NCI-H146 (cell line): Measurements from ENCODE around the gene UBE2G2.

Experiments used
- DNase-seq: peaks from one replicate; lab custom pipeline; 2025; lab: John Stamatoyannopoulos, UW

The UBE2G2 gene

DNA sequence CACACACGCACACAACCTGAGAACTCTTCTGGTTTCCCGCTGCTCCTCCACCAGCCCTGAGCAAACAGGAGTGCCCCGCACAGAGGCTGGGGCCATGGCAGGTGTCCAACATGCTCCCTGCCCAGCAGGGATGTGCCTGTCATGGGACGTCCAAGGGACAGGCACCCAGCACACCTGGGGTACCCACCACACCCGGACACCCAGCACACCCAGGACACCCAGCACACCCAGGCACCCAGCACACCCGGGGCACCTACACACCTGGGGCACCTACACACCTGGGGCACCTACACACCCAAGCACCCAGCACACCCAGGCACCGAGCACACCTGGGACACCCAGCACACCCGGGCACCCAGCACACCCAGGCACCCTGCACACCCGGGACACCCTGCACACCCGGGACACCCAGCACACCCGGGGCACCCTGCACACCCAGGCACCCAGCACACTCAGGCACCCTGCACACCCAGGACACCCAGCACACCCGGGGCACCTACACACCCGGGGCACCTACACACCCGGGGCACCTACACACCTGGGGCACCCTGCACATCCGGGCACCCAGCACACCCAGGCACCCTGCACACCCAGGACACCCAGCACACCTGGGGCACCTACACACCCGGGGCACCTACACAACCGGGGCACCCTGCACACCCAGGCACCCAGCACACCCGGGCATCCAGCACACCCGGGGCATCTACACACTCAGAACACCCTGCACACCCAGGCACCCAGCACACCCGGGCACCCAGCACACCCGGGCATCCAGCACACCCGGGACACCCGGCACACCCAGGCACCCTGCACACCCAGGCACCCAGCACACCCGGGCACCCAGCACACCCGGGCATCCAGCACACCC is 37.9 kb downstream of the UBE2G2 start:
- DNase-seq = no peak

DNA sequence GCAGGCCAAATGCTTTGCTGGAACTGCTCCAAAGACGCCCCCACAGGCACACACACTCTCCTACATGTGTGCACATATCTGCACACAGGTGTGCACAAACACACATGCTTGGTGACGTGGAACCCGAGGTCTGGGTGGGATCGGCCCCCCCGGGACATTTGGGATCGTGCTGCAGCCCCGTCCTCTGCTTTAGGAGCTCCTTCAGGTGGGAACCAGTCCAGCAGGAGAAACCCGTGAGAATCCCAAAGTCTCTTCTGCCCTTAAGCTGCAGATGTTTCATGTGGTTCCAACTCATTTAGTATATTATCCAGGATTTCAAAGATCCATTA is 38.6 kb downstream of the UBE2G2 start:
- no peak for DNase-seq

DNA sequence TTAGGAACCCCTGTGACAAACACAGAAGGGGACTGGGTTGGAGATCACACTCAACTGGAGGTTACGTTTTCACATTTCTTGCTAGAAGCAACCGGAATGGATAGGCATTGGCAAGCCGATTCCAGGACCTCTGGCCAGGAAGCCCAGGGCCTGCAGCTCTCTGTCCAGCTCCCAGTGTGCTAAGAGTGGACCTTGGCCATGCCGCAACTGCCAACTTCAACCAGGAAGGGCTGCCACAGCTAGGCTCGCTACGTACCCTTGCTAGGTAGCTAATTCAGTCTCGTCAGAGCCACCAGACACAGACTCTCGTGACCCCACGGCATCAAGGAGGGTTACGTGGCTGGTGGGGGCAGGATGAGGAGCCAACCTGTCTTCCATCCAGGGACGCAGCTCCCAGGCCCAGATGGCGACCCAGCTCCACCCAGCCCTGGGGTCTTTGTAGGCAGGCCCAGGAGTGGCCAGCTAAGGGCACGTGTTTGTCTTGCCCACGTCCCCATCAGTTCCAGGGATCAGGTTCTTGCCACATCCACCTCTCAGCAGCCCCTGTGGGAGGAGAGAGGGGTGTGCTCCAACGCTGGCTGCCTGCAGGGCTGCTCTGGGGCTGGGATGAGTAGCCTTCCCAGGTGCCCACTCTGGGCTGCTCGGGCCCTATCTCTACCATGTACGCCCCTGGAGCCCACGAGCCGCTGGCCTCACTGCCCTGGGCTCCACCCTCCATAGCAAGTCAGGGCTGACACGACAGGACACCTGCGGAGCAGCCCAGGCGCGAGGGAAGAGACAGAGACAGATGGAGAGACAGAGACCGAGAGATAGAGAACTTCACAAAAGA is 39.2 kb downstream of the UBE2G2 start:
- DNase-seq = no peak

DNA sequence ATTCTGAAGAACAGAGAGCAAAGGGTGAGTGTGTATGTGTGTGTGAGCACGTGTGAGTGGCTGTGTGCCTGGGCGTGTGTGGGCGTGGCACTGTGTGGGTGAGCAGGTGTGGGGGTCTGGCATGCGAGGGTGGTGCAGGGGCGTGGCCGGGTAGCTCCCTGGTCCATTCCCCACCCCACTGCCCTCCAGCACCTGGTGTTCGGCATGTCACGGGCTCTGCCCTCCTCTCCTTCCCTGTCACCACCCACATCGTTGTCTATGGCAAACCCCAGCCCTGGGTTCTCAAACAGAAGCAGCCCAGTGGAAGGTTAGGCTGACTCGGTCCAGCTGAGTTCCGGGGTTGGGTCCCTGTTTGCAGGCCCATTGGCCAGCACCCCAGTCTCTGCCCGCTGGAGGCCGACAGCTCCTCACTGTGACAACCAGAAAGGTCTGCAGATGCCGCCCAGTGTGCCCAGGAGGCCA is 39.8 kb downstream of the UBE2G2 start:
- no peak for DNase-seq

DNA sequence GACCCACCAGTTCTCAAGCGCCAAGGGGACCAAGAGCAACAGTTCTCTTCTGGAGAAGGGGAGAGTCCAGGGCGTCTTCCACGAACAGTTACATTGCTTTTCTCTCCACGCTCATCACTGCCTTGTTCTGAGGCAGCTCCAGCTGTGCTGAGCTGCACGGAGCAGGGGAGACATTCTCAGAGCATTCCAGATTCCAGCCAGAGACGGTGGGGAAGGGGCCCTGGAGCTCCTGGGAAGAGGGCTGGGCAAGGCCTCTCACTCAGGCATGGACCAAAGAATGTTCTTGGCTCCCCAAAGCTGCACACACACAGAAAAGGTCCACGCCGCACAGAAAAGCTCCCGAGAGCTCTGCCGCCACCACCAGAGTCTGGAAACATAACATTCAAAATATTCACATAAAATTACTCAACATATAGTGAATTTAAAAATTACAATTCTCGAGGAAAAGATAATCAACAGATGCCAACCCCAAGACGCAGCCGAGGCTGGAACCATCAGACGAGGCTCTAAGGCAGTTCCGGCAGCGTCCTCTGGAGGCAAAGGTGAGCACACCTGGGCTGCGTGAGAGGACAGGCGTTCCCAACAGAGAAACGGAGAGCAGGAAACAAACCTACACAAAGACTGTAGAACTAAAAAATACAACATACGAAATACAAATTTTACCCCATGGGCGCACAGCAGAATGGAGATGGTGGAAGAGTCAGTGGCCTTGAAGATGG is 40.5 kb downstream of the UBE2G2 start:
- DNase-seq = peak; percentile 29

DNA sequence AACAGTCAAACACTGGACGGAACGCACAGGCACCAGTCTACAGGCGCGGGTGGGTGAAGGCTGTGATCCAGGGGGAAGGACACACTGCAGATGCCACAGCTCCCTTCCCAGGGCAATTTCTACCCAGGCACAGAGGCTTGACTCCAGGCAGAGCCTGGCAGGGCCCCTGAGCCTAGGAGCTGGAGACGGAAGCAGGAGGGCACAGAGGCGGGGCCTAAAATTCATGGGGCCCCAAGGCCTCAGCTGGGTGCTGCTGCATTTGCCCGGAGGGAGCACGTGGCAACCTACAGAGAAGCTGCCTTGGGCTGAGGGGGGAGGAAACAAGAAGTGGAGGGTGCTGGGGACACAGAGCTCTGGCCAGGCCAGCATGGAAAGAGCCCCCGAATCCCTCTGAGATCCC is 41.2 kb downstream of the UBE2G2 start:
- DNase-seq = no peak

DNA sequence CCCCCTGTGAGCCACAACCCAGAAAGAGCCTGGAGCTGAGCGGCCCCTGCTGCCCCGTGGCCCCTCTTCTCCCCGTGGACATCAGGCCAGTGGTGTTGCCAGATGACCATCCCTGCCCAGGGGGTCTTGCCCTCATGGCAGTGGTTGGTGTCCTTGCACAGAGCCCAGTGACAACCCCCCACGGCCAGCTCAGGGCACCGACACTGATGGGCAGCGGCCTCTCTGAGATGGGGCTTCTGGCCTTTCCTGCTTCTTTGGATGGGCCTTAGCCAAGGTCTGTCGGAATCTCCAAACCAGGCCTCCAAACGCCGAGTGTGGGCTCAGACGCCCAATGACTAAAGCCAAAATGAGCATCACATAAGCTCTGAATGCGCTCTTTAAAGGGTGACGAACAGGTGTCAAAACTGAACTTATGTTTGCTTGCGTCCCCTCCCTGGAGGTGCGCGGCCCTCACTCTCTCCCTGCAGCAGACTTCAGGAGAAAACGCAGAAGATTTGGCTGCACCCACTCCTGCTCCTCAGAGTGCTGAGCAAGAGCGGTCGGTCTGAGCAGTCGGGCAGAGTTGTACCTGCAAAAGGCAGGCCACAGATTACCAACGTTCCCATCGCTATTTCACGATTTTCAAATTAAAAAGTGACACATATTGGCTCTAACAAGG is 41.9 kb downstream of the UBE2G2 start:
- DNase-seq = no peak

DNA sequence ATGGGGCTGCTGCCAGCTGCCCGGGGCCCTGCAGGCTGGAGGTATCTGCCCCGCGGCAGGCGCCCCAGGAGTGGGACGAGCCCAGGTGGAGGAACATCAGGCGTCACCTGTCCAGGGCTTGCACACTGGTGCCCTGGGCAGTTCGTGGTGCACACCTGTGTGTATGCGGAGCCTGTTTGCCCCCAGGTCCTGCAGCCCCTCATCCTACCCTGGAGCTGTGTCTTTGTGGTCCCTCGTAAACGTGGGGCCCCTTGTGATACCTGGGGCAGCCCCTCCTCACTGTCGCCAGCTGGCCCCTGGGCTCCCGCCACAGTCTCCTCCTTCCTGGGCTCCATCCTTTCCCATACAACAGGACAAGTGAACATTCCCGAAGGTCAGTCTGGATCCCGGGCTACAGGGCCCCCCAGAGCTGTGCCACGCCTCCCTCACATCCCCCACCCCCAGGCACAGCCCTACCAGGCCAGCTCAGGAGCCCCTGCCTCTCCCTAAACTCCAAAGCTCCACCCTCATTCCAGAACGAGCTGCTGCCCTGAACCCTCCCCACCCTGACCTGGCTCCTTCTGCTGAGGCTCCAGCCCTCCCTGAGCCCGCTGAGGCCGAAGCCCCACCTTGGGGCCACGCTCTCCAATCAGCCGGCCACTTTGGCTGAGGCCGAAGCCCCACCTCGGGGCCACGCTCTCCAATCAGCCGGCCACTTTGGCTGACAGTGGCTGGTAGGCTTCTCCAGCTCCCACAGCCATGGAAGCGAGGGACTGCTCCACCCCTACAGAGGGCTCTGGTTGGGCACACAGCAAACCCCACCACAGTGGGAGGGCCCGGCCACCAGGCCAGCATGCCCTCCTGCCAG is 42.6 kb downstream of the UBE2G2 start:
- no peak for DNase-seq

DNA sequence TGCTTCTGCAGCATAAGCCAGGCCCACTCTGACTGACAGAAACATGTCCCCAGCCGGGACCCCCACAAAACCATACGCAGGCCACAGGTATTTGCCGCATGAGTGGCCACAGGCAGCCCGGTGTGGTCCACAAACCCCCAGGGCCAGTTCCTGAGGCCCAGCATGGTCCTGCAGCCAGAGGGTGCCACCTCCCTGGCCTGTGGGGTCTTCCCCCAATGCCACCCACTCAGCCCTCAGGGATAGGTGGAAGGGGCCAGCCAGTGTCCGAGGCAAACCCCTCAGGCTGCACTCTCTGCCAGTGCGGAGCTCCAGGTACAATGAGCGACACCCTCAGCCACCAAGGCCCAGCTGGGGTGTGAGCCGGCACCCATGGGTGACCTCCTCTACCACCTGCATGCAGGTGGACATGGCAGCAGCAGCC is 43.5 kb downstream of the UBE2G2 start:
- no peak for DNase-seq

DNA sequence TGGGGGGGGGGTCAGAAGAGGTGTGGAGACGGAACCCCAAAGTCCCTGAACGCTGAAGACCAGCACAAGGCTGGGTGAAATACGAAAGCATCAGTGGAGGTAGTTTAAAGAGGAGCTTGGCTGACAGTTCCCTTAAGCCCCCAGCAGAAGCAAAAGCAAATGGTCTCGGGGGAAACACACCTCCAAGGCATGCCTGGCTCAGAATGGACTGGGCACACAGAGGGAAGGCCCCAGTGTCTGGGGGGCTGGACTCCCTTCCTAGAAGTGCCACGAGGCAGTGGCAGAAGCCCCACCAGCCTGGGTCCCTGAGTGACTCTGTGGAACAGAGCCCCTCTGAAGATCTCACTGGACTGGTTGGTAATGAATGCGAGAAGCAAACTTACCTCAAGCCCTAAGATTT is 43.9 kb downstream of the UBE2G2 start:
- DNase-seq = no peak

DNA sequence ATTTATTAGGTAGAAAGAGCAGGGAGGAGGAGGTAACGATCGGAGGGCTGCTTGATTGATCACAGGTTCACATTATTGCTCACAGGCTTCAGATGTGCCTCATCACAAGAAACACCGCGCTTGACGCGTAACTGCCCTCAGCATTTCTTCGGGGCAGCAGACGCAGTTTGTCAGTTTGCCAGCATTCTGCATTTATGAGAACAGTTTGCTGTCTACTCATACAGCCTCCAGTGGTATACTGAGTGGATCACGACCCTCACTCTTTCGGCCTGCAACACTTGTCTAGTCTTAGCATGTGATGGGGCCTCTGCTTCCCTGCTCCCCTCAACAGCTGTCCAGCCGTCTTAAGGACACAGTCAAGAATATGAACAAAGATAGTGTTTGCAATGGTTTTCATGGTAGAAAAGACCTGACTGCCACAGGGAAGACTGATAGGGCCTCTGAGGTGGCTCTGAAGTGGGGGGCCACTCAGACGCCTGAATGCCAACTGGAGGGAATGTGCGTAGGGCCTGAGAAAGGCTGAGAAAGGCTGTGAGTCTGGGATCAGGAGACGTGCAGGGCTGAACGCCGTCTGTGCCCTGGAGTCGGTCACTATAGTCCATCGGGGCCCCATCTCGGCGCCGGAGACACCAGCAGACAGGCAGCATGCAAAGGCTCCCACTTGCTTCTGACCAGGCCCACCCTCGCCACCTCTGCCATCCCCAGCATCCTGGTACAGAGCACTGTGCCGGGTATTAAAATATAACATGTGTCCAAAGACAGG is 45.0 kb downstream of the UBE2G2 start:
- no peak for DNase-seq

DNA sequence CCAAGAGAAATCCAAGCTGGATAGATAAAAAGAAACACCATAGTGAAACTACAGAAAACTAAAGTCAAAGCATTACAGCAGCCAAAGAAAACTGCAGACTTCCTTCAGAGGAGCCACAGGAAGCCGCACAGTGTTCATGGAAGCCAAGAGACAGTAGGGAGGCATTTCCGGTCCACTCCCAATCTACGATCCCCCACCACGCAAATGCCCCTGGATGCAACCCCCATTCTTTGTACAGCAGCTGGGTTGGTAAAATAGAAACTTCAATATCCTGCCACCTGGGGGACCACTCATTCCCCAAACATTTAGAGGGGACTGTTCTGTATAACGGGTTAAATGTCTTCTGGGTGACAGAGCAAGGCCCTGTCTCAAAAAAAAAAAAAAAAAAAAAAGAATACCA is 46.4 kb downstream of the UBE2G2 start:
- DNase-seq = no peak

DNA sequence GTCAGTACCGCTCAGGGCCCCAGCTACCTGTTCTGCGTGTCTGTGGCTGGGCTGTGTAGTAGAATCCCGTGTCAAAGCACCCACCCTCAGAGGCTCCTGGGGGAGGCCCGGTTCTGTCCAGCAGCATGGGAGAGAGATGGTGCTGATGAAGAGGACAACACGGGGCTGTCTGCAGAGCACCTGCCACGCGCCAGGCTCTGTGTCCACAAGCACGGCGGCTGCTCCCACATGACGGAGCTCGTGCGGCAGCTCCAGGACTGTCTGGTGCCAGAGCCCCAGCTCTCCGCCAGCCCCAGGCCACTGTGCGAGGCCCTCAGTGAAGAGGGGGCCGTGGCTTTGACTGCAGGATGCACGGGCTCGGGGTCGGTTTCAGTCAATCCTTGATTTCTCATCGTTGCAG is 48.3 kb downstream of the UBE2G2 start:
- no peak for DNase-seq

DNA sequence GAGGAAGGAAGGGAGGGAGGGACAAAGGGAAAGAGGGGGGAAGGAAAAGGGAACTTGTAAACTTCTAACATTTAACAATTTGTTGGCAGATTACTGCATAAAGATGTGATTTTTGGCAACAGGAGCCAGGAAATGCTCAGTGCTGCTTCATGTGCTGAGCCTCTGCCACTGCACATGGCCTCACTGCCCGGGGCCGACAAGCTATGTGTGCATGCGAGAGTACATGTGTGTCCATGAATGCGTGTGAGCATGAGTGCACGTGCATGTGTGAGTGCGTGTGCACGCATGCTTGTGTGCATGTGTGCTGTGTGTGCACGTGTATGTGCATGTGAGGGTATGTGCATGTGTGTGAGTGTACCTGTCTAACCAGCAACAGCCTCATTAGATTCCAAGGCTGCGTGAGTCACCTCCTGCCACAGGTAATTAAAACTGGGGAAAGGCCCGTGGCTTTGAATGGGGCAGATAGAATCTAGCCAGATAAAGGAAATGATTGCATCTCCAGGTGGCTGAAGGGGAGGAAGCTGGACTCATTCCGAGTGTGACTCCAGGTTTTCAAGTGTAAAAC is 48.9 kb downstream of the UBE2G2 start:
- DNase-seq = peak; percentile 67

DNA sequence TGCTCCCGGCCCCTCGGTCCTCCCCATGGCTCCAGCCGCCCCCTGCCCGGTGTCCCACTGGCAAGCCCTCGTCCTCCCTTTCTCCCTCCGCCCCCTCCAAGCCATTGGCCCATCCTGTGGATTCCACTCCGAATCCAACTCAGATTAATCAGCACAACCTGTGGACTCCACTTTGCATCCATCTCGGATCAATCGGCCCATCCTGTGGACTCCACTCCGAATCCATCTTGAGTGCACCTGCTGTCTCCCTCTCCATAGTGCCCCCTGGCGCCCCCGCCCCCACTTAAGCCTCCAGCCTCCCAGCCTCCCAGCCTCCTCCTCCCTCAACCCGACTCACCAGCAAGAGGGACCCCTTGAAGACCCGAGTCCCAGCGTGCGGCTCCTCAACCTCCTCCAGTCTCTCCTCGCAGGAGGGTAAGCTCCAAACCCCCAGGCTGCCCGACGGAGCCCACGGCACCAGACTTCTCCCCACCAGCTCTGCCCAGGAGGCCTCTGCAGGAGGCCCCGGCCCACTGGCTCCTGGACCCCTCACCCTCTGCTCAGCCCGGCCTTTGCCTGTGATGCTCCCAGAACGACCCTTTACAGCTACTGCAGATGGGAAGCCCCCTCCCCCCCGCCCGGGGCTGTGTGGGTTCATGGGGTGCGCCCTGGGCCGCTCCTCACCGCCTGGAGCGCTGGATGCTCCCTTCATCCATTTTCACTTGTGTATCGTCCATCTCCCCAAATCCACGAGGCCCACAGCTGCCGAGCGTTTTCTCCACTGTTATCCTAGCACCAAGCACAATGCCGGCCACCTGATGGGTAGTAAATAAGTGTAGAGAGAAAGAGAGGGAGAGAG is 49.6 kb downstream of the UBE2G2 start:
- DNase-seq = no peak

DNA sequence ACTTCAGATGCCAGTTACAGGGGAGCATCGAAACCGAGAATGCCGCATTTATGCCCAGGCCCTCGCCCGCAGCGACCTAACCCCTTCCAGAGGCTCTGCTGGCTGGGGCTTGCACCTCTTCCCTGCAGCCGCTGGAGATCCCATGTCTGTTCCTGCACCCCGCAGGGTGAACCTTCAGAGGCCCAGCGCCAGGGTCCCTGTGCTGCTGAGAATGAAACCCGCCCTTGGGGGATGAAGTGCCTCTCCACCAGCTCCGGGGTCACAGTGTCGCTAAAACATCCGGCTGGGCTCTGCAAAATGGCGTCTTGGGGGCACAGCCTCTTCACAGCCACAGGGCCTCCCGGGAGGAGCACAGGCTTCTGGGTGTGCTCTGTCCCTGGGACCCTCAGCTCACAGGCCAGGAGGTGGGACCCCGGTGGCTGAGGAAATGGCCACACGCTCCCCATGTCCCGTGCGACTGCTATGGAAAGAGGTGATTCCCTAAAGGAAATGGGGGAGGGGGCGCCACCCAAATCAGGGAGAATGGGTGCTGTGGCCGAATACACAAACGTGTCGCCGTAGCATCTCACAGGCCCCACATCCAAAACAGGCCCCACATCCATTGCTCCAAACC is 50.3 kb downstream of the UBE2G2 start:
- DNase-seq = no peak

DNA sequence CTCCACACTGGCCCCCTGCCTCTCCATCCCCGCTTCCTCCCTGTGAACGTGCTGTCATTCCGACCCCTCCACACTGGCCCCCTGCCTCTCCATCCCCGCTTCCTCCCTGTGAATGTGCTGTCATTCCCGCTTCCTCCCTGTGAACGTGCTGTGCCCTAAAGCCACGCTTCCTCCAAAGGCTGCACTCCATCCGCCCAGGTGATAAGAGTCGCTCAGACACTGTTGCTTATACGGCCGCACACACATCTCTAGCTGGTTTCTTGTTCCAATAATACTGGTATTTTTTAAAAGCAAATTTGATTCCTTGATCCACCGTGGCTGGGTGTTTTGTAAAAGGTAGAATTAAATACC is 51.0 kb downstream of the UBE2G2 start:
- no peak for DNase-seq

DNA sequence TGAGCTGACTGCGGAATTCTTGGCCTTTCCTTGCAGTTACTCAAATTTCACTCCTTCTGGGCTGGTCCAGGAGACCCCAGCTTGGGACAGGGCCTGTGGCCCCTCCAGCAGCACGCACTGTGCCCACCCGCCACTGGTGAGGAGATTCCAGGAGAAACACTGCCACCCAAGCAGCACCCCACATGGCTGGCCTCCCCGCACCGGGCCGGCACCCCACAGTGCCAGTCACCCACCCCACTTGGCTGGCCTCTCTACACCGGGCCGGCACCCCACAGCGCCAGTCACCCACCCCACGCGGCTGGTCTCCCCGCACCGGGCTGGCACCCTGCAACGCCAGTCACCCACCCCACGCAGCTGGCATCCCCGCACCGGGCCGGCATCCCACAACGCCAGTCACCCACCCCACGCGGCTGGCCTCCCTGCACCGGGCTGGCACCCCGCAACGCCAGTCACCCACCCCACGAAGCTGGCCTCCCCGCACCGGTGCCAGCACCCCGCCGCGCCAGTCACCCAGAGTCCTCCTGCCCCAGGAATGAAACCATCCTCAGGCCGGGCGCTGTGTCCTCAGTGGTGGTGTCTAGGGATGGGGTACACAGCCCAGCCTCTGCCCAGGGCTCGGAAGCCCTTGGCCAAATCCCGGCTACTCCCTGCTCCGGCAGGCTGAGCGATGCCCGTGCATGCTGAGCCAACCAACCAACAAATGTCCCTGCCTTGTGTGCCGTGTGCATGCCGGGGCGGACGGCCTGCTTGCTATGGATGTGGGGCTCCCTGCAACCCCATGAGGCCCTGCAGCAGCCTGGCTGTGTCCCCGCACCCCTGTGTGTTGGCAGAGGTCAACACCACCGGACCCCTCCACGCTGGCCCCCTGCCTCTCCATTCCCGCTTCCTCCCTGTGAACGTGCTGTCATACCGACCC is 51.6 kb downstream of the UBE2G2 start:
- DNase-seq = no peak
